Panc1 (cell line): ENCODE measurements around the gene P2RY6.

ENCODE experiments used
- POLR2AphosphoS5 ChIP-seq: IDR thresholded peaks from 2 replicates; pipeline ENCODE4 v1.6.1; 2012; ENCODE audit warnings: mild to moderate bottlenecking, low read depth, low read length, moderate library complexity
- SIN3A ChIP-seq: IDR thresholded peaks from 2 replicates; pipeline ENCODE4 v1.6.1; 2012; ENCODE audit warnings: low read depth, mild to moderate bottlenecking, low read length, moderate library complexity, borderline replicate concordance; ENCODE audit not compliant: insufficient read depth
- TCF7L2 ChIP-seq: IDR thresholded peaks from 2 replicates; pipeline ENCODE4 v1.6.1; 2011; ENCODE audit warnings: mild to moderate bottlenecking, low read depth, low read length, inconsistent platforms
- TF ChIP-seq, protein P1 (sequence below): fragments of 450-650 bp; IDR thresholded peaks from 2 replicates; pipeline ENCODE4 v1.5.1; 2017; ENCODE audit warnings: mild to moderate bottlenecking

DNA sequence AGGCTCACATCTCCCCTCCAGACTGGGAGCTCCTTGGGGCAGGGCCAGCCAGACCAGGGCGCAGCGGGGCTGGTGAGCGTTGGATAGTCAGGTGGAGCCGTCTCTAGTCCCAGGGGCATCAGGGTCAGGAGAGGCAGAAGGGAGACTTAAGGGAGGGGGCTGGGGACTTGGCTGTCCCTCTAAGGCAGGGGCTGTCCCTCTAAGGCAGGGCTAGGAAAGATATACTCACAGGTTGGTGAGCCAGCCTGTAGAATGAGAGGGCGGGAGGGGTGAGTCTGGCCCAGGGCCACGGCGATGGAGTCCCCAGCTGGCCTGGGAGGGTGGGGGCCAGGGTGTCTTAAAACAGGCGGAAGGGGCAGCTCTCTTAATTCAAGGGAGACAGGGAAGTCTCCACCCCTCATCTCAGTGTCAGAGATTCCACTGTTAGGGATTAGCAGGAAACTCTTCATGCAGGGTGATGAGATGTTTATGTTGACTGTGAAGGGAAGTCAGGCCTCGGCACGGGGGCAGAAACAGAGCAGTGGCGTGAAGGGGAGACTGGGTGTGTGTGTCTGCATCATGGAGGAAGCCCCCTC is 42.7 kb upstream of the P2RY6 start:
- TF ChIP-seq, protein P1, sequence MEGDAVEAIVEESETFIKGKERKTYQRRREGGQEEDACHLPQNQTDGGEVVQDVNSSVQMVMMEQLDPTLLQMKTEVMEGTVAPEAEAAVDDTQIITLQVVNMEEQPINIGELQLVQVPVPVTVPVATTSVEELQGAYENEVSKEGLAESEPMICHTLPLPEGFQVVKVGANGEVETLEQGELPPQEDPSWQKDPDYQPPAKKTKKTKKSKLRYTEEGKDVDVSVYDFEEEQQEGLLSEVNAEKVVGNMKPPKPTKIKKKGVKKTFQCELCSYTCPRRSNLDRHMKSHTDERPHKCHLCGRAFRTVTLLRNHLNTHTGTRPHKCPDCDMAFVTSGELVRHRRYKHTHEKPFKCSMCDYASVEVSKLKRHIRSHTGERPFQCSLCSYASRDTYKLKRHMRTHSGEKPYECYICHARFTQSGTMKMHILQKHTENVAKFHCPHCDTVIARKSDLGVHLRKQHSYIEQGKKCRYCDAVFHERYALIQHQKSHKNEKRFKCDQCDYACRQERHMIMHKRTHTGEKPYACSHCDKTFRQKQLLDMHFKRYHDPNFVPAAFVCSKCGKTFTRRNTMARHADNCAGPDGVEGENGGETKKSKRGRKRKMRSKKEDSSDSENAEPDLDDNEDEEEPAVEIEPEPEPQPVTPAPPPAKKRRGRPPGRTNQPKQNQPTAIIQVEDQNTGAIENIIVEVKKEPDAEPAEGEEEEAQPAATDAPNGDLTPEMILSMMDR = no peak
- TF ChIP-seq TCF7L2 (no peak), POLR2AphosphoS5 (no peak), SIN3A (no peak)
